Measurements from ENCODE around the gene LIPC. TPM values are rescaled to one million over a fixed set of nuclear protein-coding genes. Genes with fewer than 3 reads are reported as not detected.

LIPC gene
- polyA plus RNA-seq, 1 of the 3 experiments (the other 2 are of a cell fraction) = not detected

DNA sequence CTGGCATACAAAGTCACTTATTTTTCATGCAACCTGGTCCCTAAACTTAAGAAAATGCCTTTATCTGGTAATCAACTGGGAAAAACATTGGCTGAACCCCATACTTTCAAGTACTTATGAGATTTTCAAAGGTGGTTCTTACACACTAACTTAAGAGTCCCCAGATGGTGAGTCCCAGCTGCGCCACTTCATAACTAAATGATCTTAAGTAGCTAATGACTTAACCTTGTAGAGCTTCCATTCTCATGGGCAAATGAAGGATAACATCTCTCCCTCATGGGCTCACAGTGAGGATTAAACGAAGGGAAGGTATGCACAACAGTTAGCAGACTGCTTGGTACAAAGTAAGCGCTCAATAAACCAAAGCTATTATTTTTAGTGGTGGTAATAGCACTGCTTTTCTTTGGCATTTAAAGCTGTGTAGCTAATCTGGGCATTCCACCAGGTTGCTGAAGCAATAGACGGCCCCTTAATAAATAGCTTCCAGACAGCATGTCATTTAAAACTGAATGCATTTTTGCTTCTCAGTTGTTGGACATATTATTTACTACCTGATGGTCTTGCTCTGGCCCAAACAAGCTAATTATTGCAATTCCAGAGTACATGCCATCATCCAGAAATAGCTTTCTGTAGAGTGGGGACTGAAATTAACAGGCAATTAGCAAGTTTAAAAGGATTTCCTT is 55.4 kb downstream of the LIPC start:
- H3K4me3 ChIP-seq (ENCODE audit: low read depth in 2 of 2, low read length in 1 of 2) = no peak overlapping the region
- TF ChIP-seq FOSL2 (IDR thresholded peaks at IDR 0.05; ENCODE audit: borderline replicate concordance, low read depth) = no peak
- TF ChIP-seq RXRA (IDR thresholded peaks at IDR 0.05; ENCODE audit: borderline replicate concordance, low read depth) = no peak
- no peak for TF ChIP-seq TEAD4 (IDR thresholded peaks at IDR 0.05; ENCODE audit: borderline replicate concordance, insufficient read depth)
- TF ChIP-seq ELF1 (IDR thresholded peaks at IDR 0.05) = no peak
- TF ChIP-seq GABPA (IDR thresholded peaks at IDR 0.05; ENCODE audit: low read depth) = no peak
- TF ChIP-seq, protein P1, sequence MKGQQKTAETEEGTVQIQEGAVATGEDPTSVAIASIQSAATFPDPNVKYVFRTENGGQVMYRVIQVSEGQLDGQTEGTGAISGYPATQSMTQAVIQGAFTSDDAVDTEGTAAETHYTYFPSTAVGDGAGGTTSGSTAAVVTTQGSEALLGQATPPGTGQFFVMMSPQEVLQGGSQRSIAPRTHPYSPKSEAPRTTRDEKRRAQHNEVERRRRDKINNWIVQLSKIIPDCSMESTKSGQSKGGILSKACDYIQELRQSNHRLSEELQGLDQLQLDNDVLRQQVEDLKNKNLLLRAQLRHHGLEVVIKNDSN (IDR thresholded peaks at IDR 0.05; ENCODE audit: borderline replicate concordance, low read depth) = no peak
- no peak for TF ChIP-seq GATA2 (CRISPR knock-in tag; IDR thresholded peaks at IDR 0.05)
- TF ChIP-seq, protein P2, sequence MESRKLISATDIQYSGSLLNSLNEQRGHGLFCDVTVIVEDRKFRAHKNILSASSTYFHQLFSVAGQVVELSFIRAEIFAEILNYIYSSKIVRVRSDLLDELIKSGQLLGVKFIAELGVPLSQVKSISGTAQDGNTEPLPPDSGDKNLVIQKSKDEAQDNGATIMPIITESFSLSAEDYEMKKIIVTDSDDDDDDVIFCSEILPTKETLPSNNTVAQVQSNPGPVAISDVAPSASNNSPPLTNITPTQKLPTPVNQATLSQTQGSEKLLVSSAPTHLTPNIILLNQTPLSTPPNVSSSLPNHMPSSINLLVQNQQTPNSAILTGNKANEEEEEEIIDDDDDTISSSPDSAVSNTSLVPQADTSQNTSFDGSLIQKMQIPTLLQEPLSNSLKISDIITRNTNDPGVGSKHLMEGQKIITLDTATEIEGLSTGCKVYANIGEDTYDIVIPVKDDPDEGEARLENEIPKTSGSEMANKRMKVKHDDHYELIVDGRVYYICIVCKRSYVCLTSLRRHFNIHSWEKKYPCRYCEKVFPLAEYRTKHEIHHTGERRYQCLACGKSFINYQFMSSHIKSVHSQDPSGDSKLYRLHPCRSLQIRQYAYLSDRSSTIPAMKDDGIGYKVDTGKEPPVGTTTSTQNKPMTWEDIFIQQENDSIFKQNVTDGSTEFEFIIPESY (IDR thresholded peaks at IDR 0.05; ENCODE audit: borderline replicate concordance, low read depth) = no peak
- TF ChIP-seq EZH2phosphoT487 (IDR thresholded peaks at IDR 0.05; ENCODE audit: borderline replicate concordance, low read depth) = no peak
- no peak for TF ChIP-seq FOXM1 (IDR thresholded peaks at IDR 0.05; ENCODE audit: low read depth)
- no peak for TF ChIP-seq TAF1 (IDR thresholded peaks at IDR 0.05; ENCODE audit: borderline replicate concordance, low read depth, low read length)
- no peak for DNase-seq
- no peaks in the 10 kb centered on the region for H3K9me2 ChIP-seq
- H3K27me3 ChIP-seq (ENCODE audit: insufficient read depth) = no peaks in the 10 kb centered on the region
- no peaks in the 10 kb centered on the region for H3F3A ChIP-seq (replicated peaks; ENCODE audit: insufficient read depth)
- no peaks in the 10 kb centered on the region for H3K4me1 ChIP-seq (ENCODE audit: control insufficient read depth in 1 of 2, insufficient read depth in 2 of 2, low read depth in 1 of 2, low read length in 1 of 2)
- H3K36me3 ChIP-seq (replicated peaks in 1 of 2; ENCODE audit: control insufficient read depth in 1 of 2, insufficient read depth in 2 of 2, low read length in 1 of 2) = no peaks in the 10 kb centered on the region
- H3K4me2 ChIP-seq = no peak overlapping the region
- ChIA-PET POLR2A (no interaction called here), CTCF (no interaction called here)
- no peak overlapping the region for H3K9ac ChIP-seq
- H2AFZ ChIP-seq (ENCODE audit: low read depth) = no peak overlapping the region
- WGBS (ENCODE audit: low lambda C conversion rate) = 83% methylated on average over 4 of the region's 4 CpGs
- H3K27ac ChIP-seq (ENCODE audit: low read depth in 2 of 2, low read length in 1 of 2) = no peak overlapping the region
- no peaks in the 10 kb centered on the region for H3K9me3 ChIP-seq
- no peaks in the 10 kb centered on the region for H3K79me2 ChIP-seq (ENCODE audit: insufficient read depth)
- no peaks in the 10 kb centered on the region for H4K20me1 ChIP-seq (ENCODE audit: insufficient read depth)

DNA sequence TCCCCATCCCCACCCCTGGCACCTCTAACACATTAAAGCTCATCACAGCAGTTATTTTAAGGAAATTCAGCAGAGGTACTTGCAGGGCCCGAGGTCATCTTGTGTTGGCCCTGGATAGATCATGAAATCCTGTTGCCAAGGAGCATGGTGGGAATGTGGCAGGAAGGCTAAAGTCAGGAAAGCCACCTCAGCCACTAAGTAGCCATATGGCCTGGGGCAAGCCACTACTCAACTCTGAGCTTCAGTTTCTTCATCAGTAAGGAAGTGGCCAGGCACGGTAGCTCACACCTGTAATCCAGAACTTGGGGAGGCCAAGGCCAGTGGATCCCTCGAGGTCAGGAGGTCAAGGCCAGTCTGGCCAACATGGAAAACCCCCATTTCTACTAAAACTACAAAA is 55.9 kb downstream of the LIPC start:
- Histone ChIP-seq H3K9me2 (no peaks in the 10 kb centered on the region), H3K4me3 (ENCODE audit: low read depth in 2 of 2, low read length in 1 of 2) (no peak overlapping the region), H2AFZ (ENCODE audit: low read depth) (no peak overlapping the region), H3K36me3 (replicated peaks in 1 of 2; ENCODE audit: control insufficient read depth in 1 of 2, insufficient read depth in 2 of 2, low read length in 1 of 2) (no peaks in the 10 kb centered on the region), H3K79me2 (ENCODE audit: insufficient read depth) (no peaks in the 10 kb centered on the region), H4K20me1 (ENCODE audit: insufficient read depth) (no peaks in the 10 kb centered on the region), H3K27me3 (ENCODE audit: insufficient read depth) (no peaks in the 10 kb centered on the region), H3K9ac (no peak overlapping the region), H3K27ac (ENCODE audit: low read depth in 2 of 2, low read length in 1 of 2) (no peak overlapping the region), H3F3A (replicated peaks; ENCODE audit: insufficient read depth) (no peaks in the 10 kb centered on the region), H3K4me1 (ENCODE audit: control insufficient read depth in 1 of 2, insufficient read depth in 2 of 2, low read depth in 1 of 2, low read length in 1 of 2) (no peaks in the 10 kb centered on the region), H3K4me2 (no peak overlapping the region), H3K9me3 (no peaks in the 10 kb centered on the region)
- DNase-seq = no peak
- WGBS (ENCODE audit: low lambda C conversion rate) = 47% methylated on average over 3 of the region's 3 CpGs
- TF ChIP-seq, protein P3, sequence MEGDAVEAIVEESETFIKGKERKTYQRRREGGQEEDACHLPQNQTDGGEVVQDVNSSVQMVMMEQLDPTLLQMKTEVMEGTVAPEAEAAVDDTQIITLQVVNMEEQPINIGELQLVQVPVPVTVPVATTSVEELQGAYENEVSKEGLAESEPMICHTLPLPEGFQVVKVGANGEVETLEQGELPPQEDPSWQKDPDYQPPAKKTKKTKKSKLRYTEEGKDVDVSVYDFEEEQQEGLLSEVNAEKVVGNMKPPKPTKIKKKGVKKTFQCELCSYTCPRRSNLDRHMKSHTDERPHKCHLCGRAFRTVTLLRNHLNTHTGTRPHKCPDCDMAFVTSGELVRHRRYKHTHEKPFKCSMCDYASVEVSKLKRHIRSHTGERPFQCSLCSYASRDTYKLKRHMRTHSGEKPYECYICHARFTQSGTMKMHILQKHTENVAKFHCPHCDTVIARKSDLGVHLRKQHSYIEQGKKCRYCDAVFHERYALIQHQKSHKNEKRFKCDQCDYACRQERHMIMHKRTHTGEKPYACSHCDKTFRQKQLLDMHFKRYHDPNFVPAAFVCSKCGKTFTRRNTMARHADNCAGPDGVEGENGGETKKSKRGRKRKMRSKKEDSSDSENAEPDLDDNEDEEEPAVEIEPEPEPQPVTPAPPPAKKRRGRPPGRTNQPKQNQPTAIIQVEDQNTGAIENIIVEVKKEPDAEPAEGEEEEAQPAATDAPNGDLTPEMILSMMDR (IDR thresholded peaks at IDR 0.05) = no peak
- no peak for TF ChIP-seq RXRA (IDR thresholded peaks at IDR 0.05; ENCODE audit: borderline replicate concordance, low read depth)
- TF ChIP-seq TCF12 (IDR thresholded peaks at IDR 0.05) = no peak
- TF ChIP-seq, protein P4, sequence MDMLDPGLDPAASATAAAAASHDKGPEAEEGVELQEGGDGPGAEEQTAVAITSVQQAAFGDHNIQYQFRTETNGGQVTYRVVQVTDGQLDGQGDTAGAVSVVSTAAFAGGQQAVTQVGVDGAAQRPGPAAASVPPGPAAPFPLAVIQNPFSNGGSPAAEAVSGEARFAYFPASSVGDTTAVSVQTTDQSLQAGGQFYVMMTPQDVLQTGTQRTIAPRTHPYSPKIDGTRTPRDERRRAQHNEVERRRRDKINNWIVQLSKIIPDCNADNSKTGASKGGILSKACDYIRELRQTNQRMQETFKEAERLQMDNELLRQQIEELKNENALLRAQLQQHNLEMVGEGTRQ (IDR thresholded peaks at IDR 0.05; ENCODE audit: borderline replicate concordance, low read depth, low read length) = no peak
- no peak for TF ChIP-seq TAF1 (IDR thresholded peaks at IDR 0.05; ENCODE audit: borderline replicate concordance, low read depth, low read length)
- TF ChIP-seq MXI1 (IDR thresholded peaks at IDR 0.05; ENCODE audit: low read depth, low read length) = no peak
- TF ChIP-seq MEF2A (IDR thresholded peaks at IDR 0.05; ENCODE audit: borderline replicate concordance, low read depth) = no peak
- no peak for TF ChIP-seq POLR2AphosphoS5 (IDR thresholded peaks at IDR 0.05; ENCODE audit: low read depth, low read length)
- CTCF ChIA-PET = no interaction called here
- POLR2A ChIA-PET = no interaction called here
